GM23248 (cell line): ENCODE results near the gene DRC1. TPM values are rescaled to one million over a fixed set of nuclear protein-coding genes. Genes with fewer than 3 reads are reported as not detected.

Experiments used
- DNase-seq: peaks from one replicate; pipeline ENCODE4 v3.0.0-alpha.2; 2015
- H2AFZ ChIP-seq: fragments of 200-600 bp; sonication (generic); 2 replicates; pipeline ENCODE4 v1.6.1; 2016; ENCODE audit warnings: antibody characterized with exemption
- H3F3A ChIP-seq: fragments of 200-600 bp; sonication (generic); 2 replicates; pipeline ENCODE4 v1.6.1; 2016; ENCODE audit warnings: mild to moderate bottlenecking, antibody characterized with exemption, mixed run types; ENCODE audit not compliant: insufficient read depth
- H3K27ac ChIP-seq: fragments of 200-600 bp; sonication (generic); 2 replicates; pipeline ENCODE4 v1.5.1; 2016; ENCODE audit warnings: mild to moderate bottlenecking
- H3K27me3 ChIP-seq: fragments of 200-600 bp; sonication (generic); replicated peaks from 2 replicates; pipeline ENCODE4 v1.6.1; 2016; ENCODE audit warnings: mild to moderate bottlenecking; ENCODE audit not compliant: insufficient read depth
- H3K36me3 ChIP-seq: fragments of 200-600 bp; sonication (generic); 2 replicates; pipeline ENCODE4 v1.6.1; 2016; ENCODE audit warnings: low read depth, mild to moderate bottlenecking
- H3K4me1 ChIP-seq: fragments of 200-600 bp; sonication (generic); 2 replicates; pipeline ENCODE4 v1.6.1; 2016; ENCODE audit warnings: mild to moderate bottlenecking; ENCODE audit not compliant: insufficient read depth
- H3K4me2 ChIP-seq: fragments of 200-600 bp; sonication (generic); one replicate; pipeline ENCODE4 v1.6.1; 2016; ENCODE audit warnings: mild to moderate bottlenecking; ENCODE audit not compliant: unreplicated experiment
- H3K4me3 ChIP-seq: fragments of 200-600 bp; sonication (generic); 2 replicates; pipeline ENCODE4 v1.5.1; 2016; ENCODE audit warnings: mild to moderate bottlenecking
- H3K79me2 ChIP-seq: fragments of 200-600 bp; sonication (generic); 2 replicates; pipeline ENCODE4 v1.6.1; 2016; ENCODE audit warnings: mild to moderate bottlenecking; ENCODE audit not compliant: insufficient read depth
- H3K9ac ChIP-seq: fragments of 200-600 bp; sonication (generic); 2 replicates; pipeline ENCODE4 v1.6.1; 2016; ENCODE audit warnings: mild to moderate bottlenecking
- H3K9me2 ChIP-seq: fragments of 200-600 bp; sonication (generic); 2 replicates; pipeline ENCODE4 v1.6.1; 2016; ENCODE audit warnings: mixed run types, mild to moderate bottlenecking, moderate library complexity; ENCODE audit not compliant: insufficient read depth
- H3K9me3 ChIP-seq: fragments of 200-600 bp; sonication (generic); one replicate; pipeline ENCODE4 v1.6.1; 2017; ENCODE audit warnings: low read depth
- H4K20me1 ChIP-seq: fragments of 200-600 bp; sonication (generic); 2 replicates; pipeline ENCODE4 v1.6.0; 2016; ENCODE audit not compliant: insufficient read depth
- EZH2 ChIP-seq: fragments of 200-600 bp; sonication (generic); IDR thresholded peaks from 2 replicates; pipeline ENCODE4 v1.6.1; 2018; ENCODE audit warnings: antibody characterized with exemption, mild to moderate bottlenecking; ENCODE audit not compliant: insufficient read depth, poor library complexity, severe bottlenecking
- EZH2phosphoT487 ChIP-seq: fragments of 200-600 bp; sonication (generic); IDR thresholded peaks from 2 replicates; pipeline ENCODE4 v1.6.1; 2018; ENCODE audit warnings: antibody characterized with exemption, moderate library complexity, mild to moderate bottlenecking, low read depth; ENCODE audit not compliant: insufficient read depth
- WGBS, 2 experiments: methylation state at CpG; one replicate each; pipeline ENCODE4 v1.1.6; 2015 to 2017; ENCODE audit warnings: low lambda C conversion rate in 2 of 2, low coverage in 1 of 2; ENCODE audit errors: missing lambda C conversion rate in 2 of 2; 5-methylcytosine and 5-hydroxymethylcytosine counted together
- in situ Hi-C: fragments of 300-500 bp; cut with MboI; formaldehyde crosslinking; loops from 2 replicates; pipeline ENCODE4 v1.15.0; 2020
- polyA plus RNA-seq: library from polyadenylated mRNA; unstranded; fragments of >200 nt; fragmentation: Nextera tagmentation; extraction: Ambion mirVana; gene quantifications from 2 replicates; pipeline ENCODE4 v1.2.1, GENCODE V29; 2016
- total RNA-seq: library from RNA; depleted of rRNA; stranded (reverse); fragments of >200 nt; shearing (Covaris generic); gene quantifications from 2 replicates; pipeline ENCODE4 v1.2.3, GENCODE V29; 2014

Gene DRC1
- total and polyA plus RNA-seq, 2 experiments from 2014 or later = not detected

- in situ Hi-C loops = no loop called here
These were observed 50.0 kb downstream of the DRC1 start for GRCh38 chr2:26451700-26452099.

GRCh38 chr2:26453421-26454329, 52.0 kb downstream of the DRC1 start:
- no peak for DNase-seq
- H4K20me1 ChIP-seq = no peaks in the 10 kb centered on the region
- no peak overlapping the region for H3K4me3 ChIP-seq
- no peak overlapping the region for H3K4me2 ChIP-seq
- no peak overlapping the region for H2AFZ ChIP-seq
- H3K9me3 ChIP-seq = no peaks in the 10 kb centered on the region
- no peaks in the 10 kb centered on the region for H3K27me3 ChIP-seq
- in situ Hi-C loops = no loop called here
- no peak overlapping the region for H3K9ac ChIP-seq
- no peak overlapping the region for H3K27ac ChIP-seq
- no peaks in the 10 kb centered on the region for H3K36me3 ChIP-seq
- no peaks in the 10 kb centered on the region for H3K79me2 ChIP-seq
- H3K4me1 ChIP-seq = no peaks in the 10 kb centered on the region
- no peaks in the 10 kb centered on the region for H3K9me2 ChIP-seq
- WGBS, 2 experiments = 69% methylated on average over 11 of the region's 11 CpGs
- H3F3A ChIP-seq = no peaks in the 10 kb centered on the region
- TF ChIP-seq EZH2phosphoT487 (no peak), EZH2 (no peak)

More at GRCh38 chr2:26451700-26452099, 50.0 kb downstream of the DRC1 start:
- Histone ChIP-seq H3K4me1 (no peaks in the 10 kb centered on the region), H4K20me1 (no peaks in the 10 kb centered on the region), H3K79me2 (no peaks in the 10 kb centered on the region), H3K9me2 (no peaks in the 10 kb centered on the region), H3K4me2 (no peak overlapping the region), H3K36me3 (no peaks in the 10 kb centered on the region), H3K4me3 (no peak overlapping the region), H3K9ac (no peak overlapping the region), H3K27ac (no peak overlapping the region), H3K9me3 (no peaks in the 10 kb centered on the region), H2AFZ (no peak overlapping the region), H3F3A (no peaks in the 10 kb centered on the region), H3K27me3 (no peaks in the 10 kb centered on the region)
- 97 to 100% methylated on average over 1 of the region's 1 CpG for WGBS, 2 experiments
- DNase-seq = no peak
- no peak for TF ChIP-seq EZH2phosphoT487
- no peak for TF ChIP-seq EZH2

- no peaks in the 10 kb centered on the region for H3K9me3 ChIP-seq
- no peak overlapping the region for H3K9ac ChIP-seq
- H3K36me3 ChIP-seq = no peaks in the 10 kb centered on the region
- no peaks in the 10 kb centered on the region for H4K20me1 ChIP-seq
- no peak for TF ChIP-seq EZH2phosphoT487
- no peaks in the 10 kb centered on the region for H3K9me2 ChIP-seq
- no peaks in the 10 kb centered on the region for H3K27me3 ChIP-seq
- H2AFZ ChIP-seq = no peak overlapping the region
- DNase-seq = no peak
- WGBS, 2 experiments = 73 to 83% methylated on average over 10 of the region's 10 CpGs
- H3K27ac ChIP-seq = no peak overlapping the region
- H3K4me2 ChIP-seq = no peak overlapping the region
- H3K79me2 ChIP-seq = no peaks in the 10 kb centered on the region
- no peaks in the 10 kb centered on the region for H3F3A ChIP-seq
- in situ Hi-C loops = no loop called here
- H3K4me3 ChIP-seq = no peak overlapping the region
- H3K4me1 ChIP-seq = no peaks in the 10 kb centered on the region
These were observed 52.9 kb downstream of the DRC1 start for GRCh38 chr2:26454561-26455001.

- in situ Hi-C loops = no loop called here
- no peak overlapping the region for H3K27ac ChIP-seq
- H3K4me3 ChIP-seq = no peak overlapping the region
- no peaks in the 10 kb centered on the region for H4K20me1 ChIP-seq
- TF ChIP-seq EZH2 (no peak), EZH2phosphoT487 (no peak)
- no peak overlapping the region for H3K9ac ChIP-seq
- H3K4me2 ChIP-seq = no peak overlapping the region
- 53 to 63% methylated on average over 8 to 11 of the region's 11 CpGs for WGBS, 2 experiments
- no peaks in the 10 kb centered on the region for H3F3A ChIP-seq
- no peaks in the 10 kb centered on the region for H3K9me3 ChIP-seq
- H2AFZ ChIP-seq = no peak overlapping the region
- DNase-seq = no peak
- no peaks in the 10 kb centered on the region for H3K9me2 ChIP-seq
- no peaks in the 10 kb centered on the region for H3K36me3 ChIP-seq
- no peaks in the 10 kb centered on the region for H3K27me3 ChIP-seq
- H3K4me1 ChIP-seq = no peaks in the 10 kb centered on the region
- no peaks in the 10 kb centered on the region for H3K79me2 ChIP-seq
These were observed 53.4 kb downstream of the DRC1 start for GRCh38 chr2:26455037-26455669.
